Activated naive CD8-positive, alpha-beta T cell (primary cell): ENCODE measurements around the gene ASTN2.
"Not testable (repeated sequence)": the region's sequence is repeated elsewhere in the genome, so short reads cannot be mapped to it uniquely, and the experiment has no call there.

Source experiments
- H3K27ac Mint-ChIP-seq: one replicate; pipeline ENCODE4 v1.8.0; 2021; ENCODE audit warnings: mixed read lengths
- H3K27me3 Mint-ChIP-seq: one replicate; pipeline ENCODE4 v1.8.0; 2021; ENCODE audit warnings: mixed read lengths
- H3K36me3 Mint-ChIP-seq: one replicate; pipeline ENCODE4 v1.8.0; 2021; ENCODE audit warnings: mixed read lengths
- H3K4me1 Mint-ChIP-seq: one replicate; pipeline ENCODE4 v1.8.0; 2021; ENCODE audit warnings: low read depth, mixed read lengths
- H3K4me3 Mint-ChIP-seq: one replicate; pipeline ENCODE4 v1.8.0; 2021; ENCODE audit warnings: mild to moderate bottlenecking, mixed read lengths
- H3K9me3 Mint-ChIP-seq: one replicate; pipeline ENCODE4 v1.8.0; 2021; ENCODE audit warnings: low read depth, mixed read lengths

The ASTN2 gene

GRCh38 chr9:116692616-116693015 is 722.2 kb downstream of the ASTN2 start:
- Mint-ChIP-seq H3K9me3 (no peaks in the 10 kb centered on the region), H3K4me3 (no peak overlapping the region), H3K36me3 (peaks cover 20% of the 10 kb centered on the region), H3K27me3 (no peaks in the 10 kb centered on the region), H3K4me1 (peaks cover 79% of the 10 kb centered on the region), H3K27ac (no peak overlapping the region)

GRCh38 chr9:116691607-116692006 is 723.2 kb downstream of the ASTN2 start:
- H3K4me3 Mint-ChIP-seq = no peak overlapping the region
- H3K36me3 Mint-ChIP-seq = peaks cover 12% of the 10 kb centered on the region
- H3K9me3 Mint-ChIP-seq = no peaks in the 10 kb centered on the region
- no peaks in the 10 kb centered on the region for H3K27me3 Mint-ChIP-seq
- no peak overlapping the region for H3K27ac Mint-ChIP-seq
- H3K4me1 Mint-ChIP-seq = peaks cover 83% of the 10 kb centered on the region

GRCh38 chr9:116690805-116691204 is 724.1 kb downstream of the ASTN2 start:
- H3K4me3 Mint-ChIP-seq, H3K36me3 Mint-ChIP-seq, H3K9me3 Mint-ChIP-seq, H3K27ac Mint-ChIP-seq, H3K27me3 Mint-ChIP-seq: not testable (repeated sequence)
- H3K4me1 Mint-ChIP-seq = peaks cover 85% of the 10 kb centered on the region

- H3K27ac Mint-ChIP-seq = no peak overlapping the region
- H3K36me3 Mint-ChIP-seq = peaks cover 4% of the 10 kb centered on the region
- H3K9me3 Mint-ChIP-seq = no peaks in the 10 kb centered on the region
- H3K4me1 Mint-ChIP-seq = peaks cover 86% of the 10 kb centered on the region
- H3K27me3 Mint-ChIP-seq = no peaks in the 10 kb centered on the region
- peak overlapping the region; percentile 90 for H3K4me3 Mint-ChIP-seq
Observed at GRCh38 chr9:116689486-116690032, 725.3 kb downstream of the ASTN2 start.

GRCh38 chr9:116688806-116689485 is 725.9 kb downstream of the ASTN2 start:
- no peaks in the 10 kb centered on the region for H3K9me3 Mint-ChIP-seq
- H3K27me3 Mint-ChIP-seq = no peaks in the 10 kb centered on the region
- peaks cover 86% of the 10 kb centered on the region for H3K4me1 Mint-ChIP-seq
- H3K4me3 Mint-ChIP-seq = peak overlapping the region; percentile 90
- H3K27ac Mint-ChIP-seq = no peak overlapping the region
- H3K36me3 Mint-ChIP-seq = peaks cover 4% of the 10 kb centered on the region

GRCh38 chr9:116687754-116688135 is 727.1 kb downstream of the ASTN2 start:
- Mint-ChIP-seq H3K36me3 (peaks cover 2% of the 10 kb centered on the region), H3K27me3 (no peaks in the 10 kb centered on the region), H3K4me3 (peak overlapping the region; percentile 90), H3K27ac (peak overlapping the region; percentile 61), H3K9me3 (peaks cover 4% of the 10 kb centered on the region), H3K4me1 (peaks cover 76% of the 10 kb centered on the region)

- Mint-ChIP-seq H3K27me3 (no peaks in the 10 kb centered on the region), H3K4me1 (peaks cover 70% of the 10 kb centered on the region), H3K9me3 (peaks cover 4% of the 10 kb centered on the region), H3K27ac (peak within 1 kb of the TSS; percentile 88), H3K36me3 (peaks cover 2% of the 10 kb centered on the region), H3K4me3 (peak within 1 kb of the TSS; percentile 90)
Observed at GRCh38 chr9:116687074-116687753, 727.6 kb downstream of the ASTN2 start, which contains the start of gene TRIM32. TRIM32 (plus strand) TSS chr9:116687305; CDS start chr9:116697743, 10,438 bp downstream.

GRCh38 chr9:116686693-116687073 is 728.2 kb downstream of the ASTN2 start:
- Mint-ChIP-seq H3K27ac (peak overlapping the region; percentile 88), H3K27me3 (no peaks in the 10 kb centered on the region), H3K4me3 (peak overlapping the region; percentile 90), H3K4me1 (peaks cover 66% of the 10 kb centered on the region), H3K9me3 (peaks cover 4% of the 10 kb centered on the region), H3K36me3 (peaks cover 2% of the 10 kb centered on the region)

GRCh38 chr9:116686135-116686534 is 728.7 kb downstream of the ASTN2 start:
- Mint-ChIP-seq H3K27me3 (no peaks in the 10 kb centered on the region), H3K36me3 (peaks cover 2% of the 10 kb centered on the region), H3K4me1 (peaks cover 60% of the 10 kb centered on the region), H3K4me3 (peak overlapping the region; percentile 90), H3K27ac (peak overlapping the region; percentile 88), H3K9me3 (peaks cover 4% of the 10 kb centered on the region)

GRCh38 chr9:116685166-116685565 is 729.7 kb downstream of the ASTN2 start:
- peaks cover 2% of the 10 kb centered on the region for H3K36me3 Mint-ChIP-seq
- H3K27ac Mint-ChIP-seq = no peak overlapping the region
- peaks cover 51% of the 10 kb centered on the region for H3K4me1 Mint-ChIP-seq
- peaks cover 4% of the 10 kb centered on the region for H3K9me3 Mint-ChIP-seq
- H3K27me3 Mint-ChIP-seq = no peaks in the 10 kb centered on the region
- no peak overlapping the region for H3K4me3 Mint-ChIP-seq

GRCh38 chr9:116683535-116683934 is 731.3 kb downstream of the ASTN2 start:
- Mint-ChIP-seq H3K36me3 (peaks cover 3% of the 10 kb centered on the region), H3K9me3 (peaks cover 4% of the 10 kb centered on the region), H3K27ac (no peak overlapping the region), H3K4me1 (peaks cover 34% of the 10 kb centered on the region), H3K27me3 (no peaks in the 10 kb centered on the region), H3K4me3 (no peak overlapping the region)

GRCh38 chr9:116674210-116674980 is 740.5 kb downstream of the ASTN2 start:
- H3K36me3 Mint-ChIP-seq = peaks cover 24% of the 10 kb centered on the region
- no peak overlapping the region for H3K27ac Mint-ChIP-seq
- peaks cover 18% of the 10 kb centered on the region for H3K9me3 Mint-ChIP-seq
- H3K4me1 Mint-ChIP-seq = no peaks in the 10 kb centered on the region
- no peak overlapping the region for H3K4me3 Mint-ChIP-seq
- no peaks in the 10 kb centered on the region for H3K27me3 Mint-ChIP-seq

- peaks cover 18% of the 10 kb centered on the region for H3K9me3 Mint-ChIP-seq
- H3K36me3 Mint-ChIP-seq = peaks cover 27% of the 10 kb centered on the region
Observed at GRCh38 chr9:116673375-116673774, 741.5 kb downstream of the ASTN2 start.

GRCh38 chr9:116671605-116672004 is 743.3 kb downstream of the ASTN2 start:
- Mint-ChIP-seq H3K27ac (no peak overlapping the region), H3K9me3 (peaks cover 18% of the 10 kb centered on the region), H3K4me1 (no peaks in the 10 kb centered on the region), H3K36me3 (peaks cover 27% of the 10 kb centered on the region), H3K4me3 (no peak overlapping the region), H3K27me3 (no peaks in the 10 kb centered on the region)

More at GRCh38 chr9:116673375-116673774, 741.5 kb downstream of the ASTN2 start:
- H3K4me1 Mint-ChIP-seq = no peaks in the 10 kb centered on the region
- H3K4me3 Mint-ChIP-seq = no peak overlapping the region
- H3K27ac Mint-ChIP-seq = no peak overlapping the region
- H3K27me3 Mint-ChIP-seq = no peaks in the 10 kb centered on the region
